Progenitor cell of endocrine pancreas (in vitro differentiated cells): ENCODE results near the gene TNS2. TPM values are rescaled to one million over a fixed set of nuclear protein-coding genes. Genes with fewer than 3 reads are reported as not detected.

Source experiments
- DNase-seq: peaks from one replicate; pipeline ENCODE4 v3.0.0; 2021; ENCODE audit warnings: low spot score; ENCODE audit not compliant: unreplicated experiment
- H3K27ac Mint-ChIP-seq: 2 replicates; pipeline ENCODE4 v1.8.0; 2021; ENCODE audit warnings: mild to moderate bottlenecking, moderate library complexity, mixed read lengths
- H3K27me3 Mint-ChIP-seq: 2 replicates; pipeline ENCODE4 v1.8.0; 2021; ENCODE audit warnings: mixed read lengths
- H3K36me3 Mint-ChIP-seq: 2 replicates; pipeline ENCODE4 v1.8.0; 2022; ENCODE audit warnings: mixed read lengths; ENCODE audit not compliant: insufficient read depth
- H3K4me1 Mint-ChIP-seq: 2 replicates; pipeline ENCODE4 v1.8.0; 2021; ENCODE audit warnings: low read depth, mixed read lengths
- H3K4me3 Mint-ChIP-seq: 2 replicates; pipeline ENCODE4 v1.8.0; 2021; ENCODE audit warnings: low read depth, mild to moderate bottlenecking, moderate library complexity, mixed read lengths
- H3K9me3 Mint-ChIP-seq: 2 replicates; pipeline ENCODE4 v1.8.0; 2021; ENCODE audit warnings: low read depth, mixed read lengths
- CTCF ChIP-seq: fragments of 200-600 bp; sonication (generic); IDR thresholded peaks from one replicate; pipeline ENCODE4 v1.5.0; 2021; ENCODE audit warnings: antibody characterized with exemption, mild to moderate bottlenecking; ENCODE audit not compliant: unreplicated experiment
- total RNA-seq: library from RNA; stranded (reverse); gene quantifications from 2 replicates; pipeline ENCODE4 v1.2.1, GENCODE V29; 2021

Gene TNS2
- total RNA-seq, 1 donor from 2014 or later: 7.3 TPM

GRCh38 chr12:53071591-53072551, 22.0 kb downstream of the TNS2 start:
- peak overlapping the region; percentile 15 for H3K4me3 Mint-ChIP-seq
- H3K9me3 Mint-ChIP-seq: no peaks in the 10 kb centered on the region
- TF ChIP-seq CTCF: no peak
- no peak for DNase-seq
- peak overlapping the region; percentile 87 for H3K27ac Mint-ChIP-seq
- peaks cover 28% of the 10 kb centered on the region for H3K4me1 Mint-ChIP-seq
- no peaks in the 10 kb centered on the region for H3K27me3 Mint-ChIP-seq
- H3K36me3 Mint-ChIP-seq: peaks cover 23% of the 10 kb centered on the region

- H3K27me3 Mint-ChIP-seq: no peaks in the 10 kb centered on the region
- H3K27ac Mint-ChIP-seq: no peak overlapping the region
- no peaks in the 10 kb centered on the region for H3K9me3 Mint-ChIP-seq
- DNase-seq: no peak
- no peak overlapping the region for H3K4me3 Mint-ChIP-seq
- H3K4me1 Mint-ChIP-seq: peaks cover 44% of the 10 kb centered on the region
- H3K36me3 Mint-ChIP-seq: peaks cover 23% of the 10 kb centered on the region
- no peak for TF ChIP-seq CTCF
These were observed 24.0 kb downstream of the TNS2 start for GRCh38 chr12:53073881-53074280.

GRCh38 chr12:53074283-53074998, 24.6 kb downstream of the TNS2 start:
- H3K27me3 Mint-ChIP-seq: no peaks in the 10 kb centered on the region
- no peak overlapping the region for H3K4me3 Mint-ChIP-seq
- no peak overlapping the region for H3K27ac Mint-ChIP-seq
- DNase-seq: no peak
- peaks cover 22% of the 10 kb centered on the region for H3K36me3 Mint-ChIP-seq
- no peaks in the 10 kb centered on the region for H3K9me3 Mint-ChIP-seq
- H3K4me1 Mint-ChIP-seq: peaks cover 44% of the 10 kb centered on the region
- TF ChIP-seq CTCF: no peak

GRCh38 chr12:53074999-53075370, 25.1 kb downstream of the TNS2 start:
- H3K27me3 Mint-ChIP-seq: no peaks in the 10 kb centered on the region
- H3K4me3 Mint-ChIP-seq: no peak overlapping the region
- no peak overlapping the region for H3K27ac Mint-ChIP-seq
- peaks cover 47% of the 10 kb centered on the region for H3K4me1 Mint-ChIP-seq
- no peak for DNase-seq
- no peaks in the 10 kb centered on the region for H3K9me3 Mint-ChIP-seq
- H3K36me3 Mint-ChIP-seq: peaks cover 22% of the 10 kb centered on the region
- no peak for TF ChIP-seq CTCF

- peaks cover 47% of the 10 kb centered on the region for H3K4me1 Mint-ChIP-seq
- H3K27ac Mint-ChIP-seq: peak overlapping the region; percentile 87
- no peaks in the 10 kb centered on the region for H3K27me3 Mint-ChIP-seq
- no peak for TF ChIP-seq CTCF
- no peak for DNase-seq
- no peaks in the 10 kb centered on the region for H3K9me3 Mint-ChIP-seq
- peaks cover 22% of the 10 kb centered on the region for H3K36me3 Mint-ChIP-seq
- peak overlapping the region; percentile 60 for H3K4me3 Mint-ChIP-seq
These were observed 26.6 kb downstream of the TNS2 start for GRCh38 chr12:53076461-53076860.
